Measurements from ENCODE around the gene SRGN.

DNA sequence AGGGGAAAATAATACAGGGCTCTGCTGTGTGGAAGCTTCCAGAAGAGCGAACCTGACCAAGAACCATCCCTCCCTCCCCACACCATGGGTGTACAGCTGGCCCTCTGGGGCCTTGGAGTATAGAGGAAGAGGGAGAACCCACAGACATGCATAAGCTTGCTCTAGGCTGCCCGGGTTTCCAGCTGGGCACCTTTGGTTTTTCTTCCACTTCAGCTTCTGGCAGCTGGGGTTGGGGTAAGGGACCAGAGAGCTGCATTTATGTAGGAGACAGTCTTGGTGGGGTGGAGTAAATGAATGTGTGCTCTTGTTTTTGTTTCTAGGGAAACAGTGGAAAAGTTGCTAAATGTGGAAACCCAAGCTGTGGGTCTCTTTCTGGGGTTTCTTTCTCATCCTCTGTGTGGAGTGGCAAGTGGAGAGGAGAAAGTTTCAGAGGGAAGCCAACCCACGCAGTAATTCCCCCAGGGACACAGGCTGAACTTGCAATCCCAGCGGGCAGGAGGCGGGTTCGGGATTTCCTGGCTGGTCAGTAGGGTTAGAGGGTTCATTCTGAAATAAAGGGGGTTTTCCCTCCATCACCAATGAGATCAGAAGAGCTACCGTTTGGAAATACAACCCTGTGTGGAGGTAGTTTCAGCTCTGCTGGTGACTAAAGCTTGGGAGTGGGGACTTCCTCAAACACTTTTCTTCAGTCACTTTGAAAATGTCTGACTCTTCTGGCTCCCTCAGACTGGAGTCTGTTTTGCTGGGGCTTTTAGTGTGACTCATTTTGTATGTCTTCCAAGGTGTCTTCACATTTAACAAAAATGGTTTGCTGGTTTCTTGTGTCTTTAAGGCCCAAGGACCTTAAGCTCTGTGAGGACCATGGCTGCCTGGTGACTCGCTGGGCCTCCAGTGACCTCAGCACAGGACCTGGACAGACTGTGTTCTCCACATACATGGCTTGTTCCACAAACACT, 22.2 kb upstream of the SRGN start:
- TF ChIP-seq POLR2AphosphoS5 (IDR thresholded peaks at IDR 0.05) (no peak), POLR2A (IDR thresholded peaks at IDR 0.05) (no peak)
- TF ChIP-seq, protein P1, sequence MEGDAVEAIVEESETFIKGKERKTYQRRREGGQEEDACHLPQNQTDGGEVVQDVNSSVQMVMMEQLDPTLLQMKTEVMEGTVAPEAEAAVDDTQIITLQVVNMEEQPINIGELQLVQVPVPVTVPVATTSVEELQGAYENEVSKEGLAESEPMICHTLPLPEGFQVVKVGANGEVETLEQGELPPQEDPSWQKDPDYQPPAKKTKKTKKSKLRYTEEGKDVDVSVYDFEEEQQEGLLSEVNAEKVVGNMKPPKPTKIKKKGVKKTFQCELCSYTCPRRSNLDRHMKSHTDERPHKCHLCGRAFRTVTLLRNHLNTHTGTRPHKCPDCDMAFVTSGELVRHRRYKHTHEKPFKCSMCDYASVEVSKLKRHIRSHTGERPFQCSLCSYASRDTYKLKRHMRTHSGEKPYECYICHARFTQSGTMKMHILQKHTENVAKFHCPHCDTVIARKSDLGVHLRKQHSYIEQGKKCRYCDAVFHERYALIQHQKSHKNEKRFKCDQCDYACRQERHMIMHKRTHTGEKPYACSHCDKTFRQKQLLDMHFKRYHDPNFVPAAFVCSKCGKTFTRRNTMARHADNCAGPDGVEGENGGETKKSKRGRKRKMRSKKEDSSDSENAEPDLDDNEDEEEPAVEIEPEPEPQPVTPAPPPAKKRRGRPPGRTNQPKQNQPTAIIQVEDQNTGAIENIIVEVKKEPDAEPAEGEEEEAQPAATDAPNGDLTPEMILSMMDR (IDR thresholded peaks at IDR 0.05), result no peak

Measured in suprapubic skin (tissue), 4 donors.